HepG2 (cell line): ENCODE measurements around the gene ZNF222. TPM values are rescaled to one million over a fixed set of nuclear protein-coding genes. Genes with fewer than 3 reads are reported as not detected.
A peak's percentile ranks its signal among the peaks of the same experiment; 100 is the strongest.

ENCODE experiments used
- CEBPG ChIP-seq: IDR thresholded peaks from 2 replicates; pipeline ENCODE4 v1.6.1; 2016
- HNF1B ChIP-seq: sonication (generic); formaldehyde crosslinking; IDR thresholded peaks from 2 replicates; pipeline ENCODE4 v1.5.1; 2020; ENCODE audit warnings: mild to moderate bottlenecking, moderate library complexity, missing genetic modification reagents
- KAT8 ChIP-seq: IDR thresholded peaks from 2 replicates; pipeline ENCODE4 v1.6.1; 2016; ENCODE audit warnings: missing genetic modification reagents, missing compliant biosample characterization
- KLF16 ChIP-seq, 2 experiments: sonication (generic) in 1 of 2; formaldehyde crosslinking in 1 of 2; IDR thresholded peaks; 2 replicates each; pipeline versions ENCODE4 v1.6.1 to v1.8.0; 2016 to 2023; ENCODE audit warnings: missing genetic modification reagents in 2 of 2, missing compliant biosample characterization in 1 of 2
- MAX ChIP-seq: IDR thresholded peaks from 2 replicates; pipeline ENCODE4 v1.6.1; 2012; ENCODE audit warnings: inconsistent platforms
- NR2C2 ChIP-seq: sonication (generic); formaldehyde crosslinking; IDR thresholded peaks from 2 replicates; pipeline ENCODE4 v1.4.0; 2020; ENCODE audit warnings: missing genetic modification reagents, mild to moderate bottlenecking, moderate library complexity, borderline replicate concordance
- TOPORS ChIP-seq: sonication (generic); formaldehyde crosslinking; IDR thresholded peaks from 2 replicates; pipeline ENCODE4 v1.8.0; 2023; ENCODE audit warnings: mild to moderate bottlenecking, missing genetic modification reagents
- ZFX ChIP-seq: sonication (generic); formaldehyde crosslinking; IDR thresholded peaks from 2 replicates; pipeline ENCODE4 v1.4.0; 2020; ENCODE audit warnings: mild to moderate bottlenecking, low read depth, missing genetic modification reagents, moderate library complexity
- ZFY ChIP-seq: sonication (generic); formaldehyde crosslinking; IDR thresholded peaks from 2 replicates; pipeline ENCODE4 v1.4.0; 2020; ENCODE audit warnings: missing genetic modification reagents
- ZNF777 ChIP-seq: sonication (generic); formaldehyde crosslinking; IDR thresholded peaks from 2 replicates; pipeline ENCODE4 v1.4.0; 2020; ENCODE audit warnings: missing genetic modification reagents
- polyA plus RNA-seq, 8 experiments: library from polyadenylated mRNA; depleted of rRNA in 3 of 8; stranded (reverse) in 7 of 8; unstranded in 1 of 8; fragments of >200 nt; fragmentation: Illumina TruSeq in 4 of 8; extraction: Trizol in 4 of 8; gene quantifications; 2 replicates each; pipeline versions ENCODE4 v1.2.1 to v1.2.3, GENCODE V29; 2011 to 2016; ENCODE audit warnings: low read depth in 4 of 8, missing spikeins in 1 of 8, mixed read lengths in 1 of 8; ENCODE audit not compliant: insufficient read depth in 1 of 8
- total RNA-seq, 5 experiments: library from RNA; depleted of rRNA; stranded (reverse); fragments of >200 nt; fragmentation: Illumina TruSeq; extraction: Trizol; gene quantifications; 2 replicates each; pipeline ENCODE4 v1.2.3, GENCODE V29; 2016; ENCODE audit warnings: low read depth in 1 of 5
- TF ChIP-seq, protein P1 (sequence below): IDR thresholded peaks from 2 replicates; pipeline ENCODE4 v1.6.1; 2016; ENCODE audit warnings: low read depth, missing genetic modification reagents, missing compliant biosample characterization
- TF ChIP-seq, protein P2 (sequence below): IDR thresholded peaks from 2 replicates; pipeline ENCODE4 v1.6.1; 2016; ENCODE audit warnings: mild to moderate bottlenecking

Gene ZNF222
- total and polyA plus RNA-seq, 2 of the 13 experiments (the other 11 are each of a cell fraction or from before 2014, with no cell fraction given) = 2.2 to 6.2 TPM

- TF ChIP-seq, protein P1, sequence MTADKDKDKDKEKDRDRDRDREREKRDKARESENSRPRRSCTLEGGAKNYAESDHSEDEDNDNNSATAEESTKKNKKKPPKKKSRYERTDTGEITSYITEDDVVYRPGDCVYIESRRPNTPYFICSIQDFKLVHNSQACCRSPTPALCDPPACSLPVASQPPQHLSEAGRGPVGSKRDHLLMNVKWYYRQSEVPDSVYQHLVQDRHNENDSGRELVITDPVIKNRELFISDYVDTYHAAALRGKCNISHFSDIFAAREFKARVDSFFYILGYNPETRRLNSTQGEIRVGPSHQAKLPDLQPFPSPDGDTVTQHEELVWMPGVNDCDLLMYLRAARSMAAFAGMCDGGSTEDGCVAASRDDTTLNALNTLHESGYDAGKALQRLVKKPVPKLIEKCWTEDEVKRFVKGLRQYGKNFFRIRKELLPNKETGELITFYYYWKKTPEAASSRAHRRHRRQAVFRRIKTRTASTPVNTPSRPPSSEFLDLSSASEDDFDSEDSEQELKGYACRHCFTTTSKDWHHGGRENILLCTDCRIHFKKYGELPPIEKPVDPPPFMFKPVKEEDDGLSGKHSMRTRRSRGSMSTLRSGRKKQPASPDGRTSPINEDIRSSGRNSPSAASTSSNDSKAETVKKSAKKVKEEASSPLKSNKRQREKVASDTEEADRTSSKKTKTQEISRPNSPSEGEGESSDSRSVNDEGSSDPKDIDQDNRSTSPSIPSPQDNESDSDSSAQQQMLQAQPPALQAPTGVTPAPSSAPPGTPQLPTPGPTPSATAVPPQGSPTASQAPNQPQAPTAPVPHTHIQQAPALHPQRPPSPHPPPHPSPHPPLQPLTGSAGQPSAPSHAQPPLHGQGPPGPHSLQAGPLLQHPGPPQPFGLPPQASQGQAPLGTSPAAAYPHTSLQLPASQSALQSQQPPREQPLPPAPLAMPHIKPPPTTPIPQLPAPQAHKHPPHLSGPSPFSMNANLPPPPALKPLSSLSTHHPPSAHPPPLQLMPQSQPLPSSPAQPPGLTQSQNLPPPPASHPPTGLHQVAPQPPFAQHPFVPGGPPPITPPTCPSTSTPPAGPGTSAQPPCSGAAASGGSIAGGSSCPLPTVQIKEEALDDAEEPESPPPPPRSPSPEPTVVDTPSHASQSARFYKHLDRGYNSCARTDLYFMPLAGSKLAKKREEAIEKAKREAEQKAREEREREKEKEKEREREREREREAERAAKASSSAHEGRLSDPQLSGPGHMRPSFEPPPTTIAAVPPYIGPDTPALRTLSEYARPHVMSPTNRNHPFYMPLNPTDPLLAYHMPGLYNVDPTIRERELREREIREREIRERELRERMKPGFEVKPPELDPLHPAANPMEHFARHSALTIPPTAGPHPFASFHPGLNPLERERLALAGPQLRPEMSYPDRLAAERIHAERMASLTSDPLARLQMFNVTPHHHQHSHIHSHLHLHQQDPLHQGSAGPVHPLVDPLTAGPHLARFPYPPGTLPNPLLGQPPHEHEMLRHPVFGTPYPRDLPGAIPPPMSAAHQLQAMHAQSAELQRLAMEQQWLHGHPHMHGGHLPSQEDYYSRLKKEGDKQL (CRISPR knock-in tag) = no peak
- TF ChIP-seq MAX (peak; percentile 51), CEBPG (CRISPR knock-in tag) (peak; percentile 74), ZFX (peak; percentile 46; the same call in 1 of the 2 replicates), HNF1B (peak; percentile 54; the same call in 1 of the 2 replicates), ZFY (CRISPR knock-in tag) (peak; percentile 58), TOPORS (CRISPR knock-in tag) (no peak), KAT8 (CRISPR knock-in tag) (peak; percentile 56), ZNF777 (CRISPR knock-in tag) (peak; percentile 91), NR2C2 (CRISPR knock-in tag) (peak; percentile 81), KLF16 (CRISPR knock-in tag; IDR thresholded peaks at IDR 0.05) (peak in 1 of 2 experiments; percentile 61; a peak in 1 of 4 replicates)
- TF ChIP-seq, protein P2, sequence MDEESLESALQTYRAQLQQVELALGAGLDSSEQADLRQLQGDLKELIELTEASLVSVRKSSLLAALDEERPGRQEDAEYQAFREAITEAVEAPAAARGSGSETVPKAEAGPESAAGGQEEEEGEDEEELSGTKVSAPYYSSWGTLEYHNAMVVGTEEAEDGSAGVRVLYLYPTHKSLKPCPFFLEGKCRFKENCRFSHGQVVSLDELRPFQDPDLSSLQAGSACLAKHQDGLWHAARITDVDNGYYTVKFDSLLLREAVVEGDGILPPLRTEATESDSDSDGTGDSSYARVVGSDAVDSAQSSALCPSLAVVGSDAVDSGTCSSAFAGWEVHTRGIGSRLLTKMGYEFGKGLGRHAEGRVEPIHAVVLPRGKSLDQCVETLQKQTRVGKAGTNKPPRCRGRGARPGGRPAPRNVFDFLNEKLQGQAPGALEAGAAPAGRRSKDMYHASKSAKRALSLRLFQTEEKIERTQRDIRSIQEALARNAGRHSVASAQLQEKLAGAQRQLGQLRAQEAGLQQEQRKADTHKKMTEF = 0 out of 2 replicates have a peak, but pooled peaks have one; percentile 35
- TF ChIP-seq, all 625 proteins: peak for 60
These were observed 41.1 kb upstream of the ZNF222 start, which contains the start of gene ZNF155 (continued) for GRCh38 chr19:43983912-43984686.
